Measurements from ENCODE around the gene SPSB2.
"Not testable (repeated sequence)": the region's sequence is repeated elsewhere in the genome, so short reads cannot be mapped to it uniquely, and the experiment has no call there.

Gene SPSB2

GRCh38 chr12:6884539-6884938, 11.4 kb upstream of the SPSB2 start:
- ChIA-PET CTCF (interaction anchor here (1.1 to 1.5 kb wide), 3 partner anchors 9 to 15 kb away, joined by 3 to 6 read pairs (median 4); no protein-coding TSS in a partner anchor), POLR2A (no interaction called here)
- H3K36me3 ChIP-seq (ENCODE audit: control insufficient read depth in 4 of 4, insufficient read depth in 4 of 4, low read length in 3 of 4), result peaks cover 2 to 19% (median 13%) of the 10 kb centered on the region in 4 experiments
- peaks cover 0 to 6% (median 4%) of the 10 kb centered on the region in 4 experiments for H3K4me1 ChIP-seq (ENCODE audit: control extremely low read depth in 1 of 4, control insufficient read depth in 4 of 4, insufficient read depth in 4 of 4, low read length in 3 of 4)
- no peaks in the 10 kb centered on the region for H3K27me3 ChIP-seq (replicated peaks in 2 of 5; ENCODE audit: control insufficient read depth in 4 of 5, insufficient read depth in 5 of 5, low read length in 4 of 5)
- DNase-seq, result no peak
- no peak overlapping the region for H3K4me3 ChIP-seq (ENCODE audit: control insufficient read depth in 1 of 7, extremely low read depth in 1 of 7, insufficient read depth in 4 of 7, low read depth in 2 of 7, low read length in 6 of 7)
- no peaks in the 10 kb centered on the region for H3K9me3 ChIP-seq (ENCODE audit: control extremely low read depth in 1 of 5, control insufficient read depth in 4 of 5, insufficient read depth in 2 of 5, low read depth in 1 of 5, low read length in 4 of 5)
- WGBS (ENCODE audit: insufficient coverage), result 93% methylated on average over 20 of the region's 22 CpGs
- no peak overlapping the region for H3K27ac ChIP-seq (ENCODE audit: insufficient read depth in 1 of 2, low read depth in 1 of 2, low read length in 2 of 2, poor library complexity in 1 of 2, severe bottlenecking in 2 of 2)

- WGBS (ENCODE audit: insufficient coverage), result 98% methylated on average over 11 of the region's 11 CpGs
- CTCF ChIA-PET, result interaction anchor here (1.0 to 4.0 kb wide), 2 partner anchors 9 to 11 kb away, joined by 3 to 26 read pairs; partner anchors contain the start of gene SPSB2
- H3K4me1 ChIP-seq (ENCODE audit: control extremely low read depth in 1 of 4, control insufficient read depth in 4 of 4, insufficient read depth in 4 of 4, low read length in 3 of 4), result peaks cover 0 to 6% (median 4%) of the 10 kb centered on the region in 4 experiments
- peaks cover 2 to 20% (median 13%) of the 10 kb centered on the region in 4 experiments for H3K36me3 ChIP-seq (ENCODE audit: control insufficient read depth in 4 of 4, insufficient read depth in 4 of 4, low read length in 3 of 4)
- no peaks in the 10 kb centered on the region for H3K27me3 ChIP-seq (replicated peaks in 2 of 5; ENCODE audit: control insufficient read depth in 4 of 5, insufficient read depth in 5 of 5, low read length in 4 of 5)
- no peak for DNase-seq
- no peaks in the 10 kb centered on the region for H3K9me3 ChIP-seq (ENCODE audit: control extremely low read depth in 1 of 5, control insufficient read depth in 4 of 5, insufficient read depth in 2 of 5, low read depth in 1 of 5, low read length in 4 of 5)
- H3K27ac ChIP-seq (ENCODE audit: insufficient read depth in 1 of 2, low read depth in 1 of 2, low read length in 2 of 2, poor library complexity in 1 of 2, severe bottlenecking in 2 of 2), result no peak overlapping the region
- POLR2A ChIA-PET, result no interaction called here
- no peak overlapping the region for H3K4me3 ChIP-seq (ENCODE audit: control insufficient read depth in 1 of 7, extremely low read depth in 1 of 7, insufficient read depth in 4 of 7, low read depth in 2 of 7, low read length in 6 of 7)
Measured at GRCh38 chr12:6883683-6884082, 10.6 kb upstream of the SPSB2 start.

GRCh38 chr12:6883252-6883651, 10.1 kb upstream of the SPSB2 start:
- Histone ChIP-seq H3K27ac (ENCODE audit: insufficient read depth in 1 of 2, low read depth in 1 of 2, low read length in 2 of 2, poor library complexity in 1 of 2, severe bottlenecking in 2 of 2) (no peak overlapping the region), H3K4me3 (ENCODE audit: control insufficient read depth in 1 of 7, extremely low read depth in 1 of 7, insufficient read depth in 4 of 7, low read depth in 2 of 7, low read length in 6 of 7) (peak overlapping the region in 1 of 7 experiments; percentile 6), H3K9me3 (ENCODE audit: control extremely low read depth in 1 of 5, control insufficient read depth in 4 of 5, insufficient read depth in 2 of 5, low read depth in 1 of 5, low read length in 4 of 5) (no peaks in the 10 kb centered on the region), H3K36me3 (ENCODE audit: control insufficient read depth in 4 of 4, insufficient read depth in 4 of 4, low read length in 3 of 4) (peaks cover 2 to 20% (median 13%) of the 10 kb centered on the region in 4 experiments), H3K4me1 (ENCODE audit: control extremely low read depth in 1 of 4, control insufficient read depth in 4 of 4, insufficient read depth in 4 of 4, low read length in 3 of 4) (peaks cover 0 to 6% (median 4%) of the 10 kb centered on the region in 4 experiments), H3K27me3 (replicated peaks in 2 of 5; ENCODE audit: control insufficient read depth in 4 of 5, insufficient read depth in 5 of 5, low read length in 4 of 5) (no peaks in the 10 kb centered on the region)
- WGBS (ENCODE audit: insufficient coverage), result no CpG with 5 or more reads among the region's 5 CpGs
- ChIA-PET POLR2A (no interaction called here), CTCF (interaction anchor here (1.0 to 4.0 kb wide), 4 partner anchors 9 to 16 kb away, joined by 3 to 26 read pairs (median 5); partner anchors contain the start of genes SPSB2 and TPI1)
- no peak for DNase-seq

- H3K36me3 ChIP-seq (ENCODE audit: control insufficient read depth in 4 of 4, insufficient read depth in 4 of 4, low read length in 3 of 4), result peaks cover 2 to 17% (median 12%) of the 10 kb centered on the region in 4 experiments
- POLR2A ChIA-PET, result interaction anchor here (0.7 kb wide), 1 partner anchor 64 kb away, joined by 7 read pairs; the partner anchor contains the start of gene RNU7-1
- not testable (repeated sequence) for H3K4me3 ChIP-seq (ENCODE audit: control insufficient read depth in 1 of 7, extremely low read depth in 1 of 7, insufficient read depth in 4 of 7, low read depth in 2 of 7, low read length in 6 of 7); H3K27me3 ChIP-seq (replicated peaks in 2 of 5; ENCODE audit: control insufficient read depth in 4 of 5, insufficient read depth in 5 of 5, low read length in 4 of 5); DNase-seq; H3K27ac ChIP-seq (ENCODE audit: insufficient read depth in 1 of 2, low read depth in 1 of 2, low read length in 2 of 2, poor library complexity in 1 of 2, severe bottlenecking in 2 of 2); H3K9me3 ChIP-seq (ENCODE audit: control extremely low read depth in 1 of 5, control insufficient read depth in 4 of 5, insufficient read depth in 2 of 5, low read depth in 1 of 5, low read length in 4 of 5)
- WGBS (ENCODE audit: insufficient coverage), result 100% methylated on average over 7 of the region's 11 CpGs
- H3K4me1 ChIP-seq (ENCODE audit: control extremely low read depth in 1 of 4, control insufficient read depth in 4 of 4, insufficient read depth in 4 of 4, low read length in 3 of 4), result peaks cover 4 to 12% (median 7%) of the 10 kb centered on the region in 4 experiments
- CTCF ChIA-PET, result interaction anchor here (0.7 to 0.8 kb wide), 3 partner anchors 10 to 644 kb away, joined by 3 to 4 read pairs (median 3); no protein-coding TSS in a partner anchor
Measured at GRCh38 chr12:6879824-6880223, 6.7 kb upstream of the SPSB2 start.

- POLR2A ChIA-PET, result interaction anchor here (1.2 to 2.6 kb wide), 2 partner anchors 17 to 22 kb away, joined by 4 to 21 read pairs; partner anchors contain the start of gene USP5
- WGBS (ENCODE audit: insufficient coverage), result 41% methylated on average over 8 of the region's 9 CpGs
- peaks cover 10 to 56% (median 49%) of the 10 kb centered on the region in 4 experiments for H3K4me1 ChIP-seq (ENCODE audit: control extremely low read depth in 1 of 4, control insufficient read depth in 4 of 4, insufficient read depth in 4 of 4, low read length in 3 of 4)
- DNase-seq; H3K27me3 ChIP-seq (replicated peaks in 2 of 5; ENCODE audit: control insufficient read depth in 4 of 5, insufficient read depth in 5 of 5, low read length in 4 of 5); H3K9me3 ChIP-seq (ENCODE audit: control extremely low read depth in 1 of 5, control insufficient read depth in 4 of 5, insufficient read depth in 2 of 5, low read depth in 1 of 5, low read length in 4 of 5): not testable (repeated sequence)
- CTCF ChIA-PET, result interaction anchor here (0.7 to 9.4 kb wide), 10 partner anchors 8 to 237 kb away, joined by 3 to 105 read pairs (median 6); partner anchors contain the start of gene LRRC23
- peaks cover 4 to 27% (median 21%) of the 10 kb centered on the region in 4 experiments for H3K36me3 ChIP-seq (ENCODE audit: control insufficient read depth in 4 of 4, insufficient read depth in 4 of 4, low read length in 3 of 4)
- peak overlapping the region; percentile 50 to 94 (median 80) for H3K4me3 ChIP-seq (ENCODE audit: control insufficient read depth in 1 of 7, extremely low read depth in 1 of 7, insufficient read depth in 4 of 7, low read depth in 2 of 7, low read length in 6 of 7)
- peak overlapping the region; percentile 20 to 77 for H3K27ac ChIP-seq (ENCODE audit: insufficient read depth in 1 of 2, low read depth in 1 of 2, low read length in 2 of 2, poor library complexity in 1 of 2, severe bottlenecking in 2 of 2)
Measured at GRCh38 chr12:6874015-6874368, 889 bp upstream of the SPSB2 start.

- Histone ChIP-seq H3K9me3 (ENCODE audit: control extremely low read depth in 1 of 5, control insufficient read depth in 4 of 5, insufficient read depth in 2 of 5, low read depth in 1 of 5, low read length in 4 of 5) (no peaks in the 10 kb centered on the region), H3K36me3 (ENCODE audit: control insufficient read depth in 4 of 4, insufficient read depth in 4 of 4, low read length in 3 of 4) (peaks cover 4 to 29% (median 22%) of the 10 kb centered on the region in 4 experiments), H3K27me3 (replicated peaks in 2 of 5; ENCODE audit: control insufficient read depth in 4 of 5, insufficient read depth in 5 of 5, low read length in 4 of 5) (no peaks in the 10 kb centered on the region), H3K4me1 (ENCODE audit: control extremely low read depth in 1 of 4, control insufficient read depth in 4 of 4, insufficient read depth in 4 of 4, low read length in 3 of 4) (peaks cover 18 to 68% (median 61%) of the 10 kb centered on the region in 4 experiments), H3K4me3 (ENCODE audit: control insufficient read depth in 1 of 7, extremely low read depth in 1 of 7, insufficient read depth in 4 of 7, low read depth in 2 of 7, low read length in 6 of 7) (peak overlapping the region; percentile 76 to 94 (median 79)), H3K27ac (ENCODE audit: insufficient read depth in 1 of 2, low read depth in 1 of 2, low read length in 2 of 2, poor library complexity in 1 of 2, severe bottlenecking in 2 of 2) (peak overlapping the region; percentile 55 to 86)
- ChIA-PET POLR2A (interaction anchor here (0.7 to 2.6 kb wide), 8 partner anchors 18 to 236 kb away, joined by 3 to 21 read pairs (median 4); partner anchors contain the start of genes C12orf57, C1RL, RNU7-1 and USP5), CTCF (interaction anchor here (0.6 to 9.4 kb wide), 40 partner anchors 9 to 241 kb away, joined by 3 to 105 read pairs (median 4); partner anchors contain the start of genes C12orf57, CDCA3, ENO2 and LRRC23)
- DNase-seq, result peak; percentile 75 to 84 (median 82)
- 2% methylated on average over 37 of the region's 40 CpGs for WGBS (ENCODE audit: insufficient coverage)
Measured at GRCh38 chr12:6872073-6873048, 742 bp downstream of the SPSB2 start.

Data from common myeloid progenitor, CD34-positive (primary cell).